Liver (tissue), 9 donors: ENCODE results near the gene TULP4. TPM values are rescaled to one million over a fixed set of nuclear protein-coding genes. Genes with fewer than 3 reads are reported as not detected.

Experiments
- DNase-seq: peaks from one replicate; pipeline ENCODE4 v3.0.0-alpha.2; 2017; ENCODE audit warnings: low spot score
- H3K27ac ChIP-seq, 2 donors: one replicate each; pipeline ENCODE4 v1.7.0; 2013; ENCODE audit warnings: inconsistent platforms in 2 of 2, low read length in 2 of 2, control low read depth in 1 of 2, low read depth in 1 of 2, mild to moderate bottlenecking in 1 of 2
- H3K27me3 ChIP-seq, 4 donors: one replicate each; pipeline versions ENCODE4 v1.6.1 to v1.7.0; 2013; ENCODE audit warnings: low read length in 3 of 4, inconsistent platforms in 1 of 4, mild to moderate bottlenecking in 1 of 4, moderate library complexity in 1 of 4; ENCODE audit not compliant: control insufficient read depth in 4 of 4, insufficient read depth in 4 of 4
- H3K36me3 ChIP-seq, 4 donors: one replicate each; pipeline versions ENCODE4 v1.6.1 to v1.7.0; 2013; ENCODE audit warnings: low read length in 3 of 4, mild to moderate bottlenecking in 3 of 4, low read depth in 1 of 4, moderate library complexity in 1 of 4; ENCODE audit not compliant: control insufficient read depth in 4 of 4, insufficient read depth in 3 of 4
- H3K4me1 ChIP-seq, 4 donors: one replicate each; pipeline versions ENCODE4 v1.6.1 to v1.7.0; 2013; ENCODE audit warnings: low read length in 3 of 4, mild to moderate bottlenecking in 3 of 4, moderate library complexity in 1 of 4; ENCODE audit not compliant: control insufficient read depth in 4 of 4, insufficient read depth in 4 of 4
- H3K4me3 ChIP-seq, 3 donors: one replicate each; pipeline versions ENCODE4 v1.6.1 to v1.7.0; 2013; ENCODE audit warnings: low read length in 3 of 3, control low read depth in 1 of 3, low read depth in 1 of 3, mild to moderate bottlenecking in 1 of 3
- H3K9ac ChIP-seq, 2 donors: one replicate each; pipeline ENCODE4 v1.7.0; 2013; ENCODE audit warnings: low read length in 2 of 2, mild to moderate bottlenecking in 2 of 2, moderate library complexity in 2 of 2, control low read depth in 1 of 2, low read depth in 1 of 2
- H3K9me3 ChIP-seq, 4 donors: one replicate each; pipeline versions ENCODE4 v1.6.1 to v1.7.0; 2013; ENCODE audit warnings: low read length in 3 of 4; ENCODE audit not compliant: control insufficient read depth in 4 of 4
- EGR1 ChIP-seq, 2 donors: IDR thresholded peaks; 2 replicates each; pipeline ENCODE4 v1.6.1; 2016 to 2018; ENCODE audit warnings: antibody characterized with exemption in 2 of 2, low read depth in 2 of 2
- FOXA1 ChIP-seq: IDR thresholded peaks from 2 replicates; pipeline ENCODE4 v1.6.1; 2016; ENCODE audit warnings: antibody characterized with exemption
- FOXA2 ChIP-seq: IDR thresholded peaks from 2 replicates; pipeline ENCODE4 v1.6.1; 2016; ENCODE audit warnings: antibody characterized with exemption
- GABPA ChIP-seq, 2 donors: IDR thresholded peaks in 1 of 2; conservative IDR thresholded peaks in 1 of 2; 2 replicates each; pipeline ENCODE4 v1.6.1; 2016; ENCODE audit warnings: antibody characterized with exemption in 2 of 2, mild to moderate bottlenecking in 1 of 2, moderate library complexity in 1 of 2
- HNF4G ChIP-seq: IDR thresholded peaks from 2 replicates; pipeline ENCODE4 v1.6.1; 2016; ENCODE audit warnings: antibody characterized with exemption
- JUND ChIP-seq, 2 donors: IDR thresholded peaks; 2 replicates each; pipeline ENCODE4 v1.6.1; 2016; ENCODE audit warnings: antibody characterized with exemption in 2 of 2
- NR2F2 ChIP-seq: IDR thresholded peaks from 2 replicates; pipeline ENCODE4 v1.6.1; 2016; ENCODE audit warnings: antibody characterized with exemption
- RAD21 ChIP-seq, 2 donors: IDR thresholded peaks; 2 replicates each; pipeline ENCODE4 v1.6.1; 2016; ENCODE audit warnings: antibody characterized with exemption in 2 of 2, mild to moderate bottlenecking in 2 of 2
- RXRA ChIP-seq, 2 donors: IDR thresholded peaks; 2 replicates each; pipeline ENCODE4 v1.6.1; 2017 to 2018; ENCODE audit warnings: antibody characterized with exemption in 2 of 2, mild to moderate bottlenecking in 1 of 2
- TAF1 ChIP-seq: conservative IDR thresholded peaks from 2 replicates; pipeline ENCODE4 v1.6.1; 2016; ENCODE audit warnings: antibody characterized with exemption, mild to moderate bottlenecking
- WGBS: extraction: QIAGEN DNeasy Blood & Tissue Kit; methylation state at CpG from one replicate; pipeline ENCODE4 v1.1.7; 2013; 5-methylcytosine and 5-hydroxymethylcytosine counted together
- polyA plus RNA-seq, 2 donors: library from polyadenylated mRNA; stranded (reverse) in 1 of 2; unstranded in 1 of 2; fragments of 200-250 nt in 1 of 2; fragments of >200 nt in 1 of 2; fragmentation: Nextera tagmentation in 1 of 2; extraction: Ambion mirVana in 1 of 2; gene quantifications; one replicate each; pipeline versions ENCODE4 v1.2.1 to v1.2.3, GENCODE V29; 2013 to 2015
- total RNA-seq, 2 donors: library from RNA; depleted of rRNA; stranded (reverse); fragments of >200 nt; gene quantifications; one replicate each; pipeline ENCODE4 v1.2.3, GENCODE V29; 2014
- TF ChIP-seq, protein P1 (sequence below): IDR thresholded peaks from 2 replicates; pipeline ENCODE4 v1.6.1; 2016; ENCODE audit warnings: antibody characterized with exemption
- TF ChIP-seq, protein P2 (sequence below): IDR thresholded peaks from 2 replicates; pipeline ENCODE4 v1.6.1; 2016; ENCODE audit warnings: antibody characterized with exemption
- TF ChIP-seq, protein P3 (sequence below): fragments of 150-350 bp; IDR thresholded peaks from 2 replicates; pipeline ENCODE4 v1.5.1; 2017; ENCODE audit warnings: improper control_type of control experiment, low read depth, low read length; ENCODE audit not compliant: missing input control
- TF ChIP-seq, protein P4 (sequence below): IDR thresholded peaks from 2 replicates; pipeline ENCODE4 v1.6.1; 2016; ENCODE audit warnings: antibody characterized with exemption, mild to moderate bottlenecking
- donor health status: healthy.
- donor health status: healthy.
- donor health status: healthy.
- donor health status: healthy.
- donor health status: healthy.

Gene TULP4
- total and polyA plus RNA-seq, 4 donors = 2.2 to 53.3 (median 18.0) TPM

DNA sequence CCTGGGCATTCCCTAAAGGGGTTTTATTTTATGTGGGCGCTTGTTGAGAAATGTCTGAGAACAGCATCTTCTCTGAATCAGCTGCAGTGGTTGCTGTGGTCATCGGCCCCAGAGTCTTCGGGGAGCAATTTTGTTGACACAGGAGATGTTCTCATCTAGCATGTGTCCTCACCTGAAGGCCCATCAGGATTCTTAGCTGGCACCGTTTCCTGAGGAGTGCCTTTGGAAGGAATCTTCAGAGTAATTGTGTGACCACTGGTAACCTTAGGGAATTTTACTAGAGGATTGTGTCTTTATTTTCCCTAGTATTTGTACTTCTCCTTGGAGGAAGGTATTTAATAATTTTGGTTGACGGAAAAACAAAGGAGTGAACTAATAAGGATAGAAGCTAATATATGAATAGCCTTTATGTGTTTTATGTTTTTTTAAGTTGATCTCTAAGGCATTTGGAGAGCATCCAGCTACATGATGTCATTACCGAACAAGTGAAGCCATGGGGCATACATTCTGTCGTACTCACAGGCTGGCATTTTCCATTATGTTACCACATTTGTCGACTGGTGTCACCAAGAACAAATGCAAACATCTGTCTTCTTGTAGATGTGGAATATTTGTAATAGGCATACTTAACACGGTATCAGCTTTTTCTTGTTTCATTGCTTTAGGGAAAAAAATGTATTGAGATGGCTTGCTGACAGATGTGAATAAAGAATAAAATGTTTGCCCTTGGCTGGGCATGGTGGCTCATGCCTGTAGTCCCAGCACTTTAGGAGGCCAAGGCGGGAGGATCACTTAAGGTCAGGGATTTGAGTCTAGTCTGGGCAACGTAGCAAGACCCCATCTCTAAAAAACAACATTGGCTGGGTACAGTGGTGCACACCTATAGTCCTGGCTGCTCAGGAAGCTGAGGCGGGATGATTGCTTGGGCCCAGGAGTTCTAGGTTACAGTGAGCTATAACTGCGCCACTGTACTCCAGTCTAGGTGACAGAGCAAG, 41.9 kb downstream of the TULP4 start:
- H3K27ac ChIP-seq = no peak overlapping the region
- no peak overlapping the region for H3K4me3 ChIP-seq
- no peaks in the 10 kb centered on the region for H3K4me1 ChIP-seq
- H3K9me3 ChIP-seq = no peaks in the 10 kb centered on the region
- WGBS = 98% methylated on average over 13 of the region's 13 CpGs
- no peaks in the 10 kb centered on the region for H3K27me3 ChIP-seq
- H3K36me3 ChIP-seq = no peaks in the 10 kb centered on the region
- no peak overlapping the region for H3K9ac ChIP-seq
- TF ChIP-seq GABPA (IDR thresholded peaks at IDR 0.05 in 1 of 2, conservative IDR thresholded peaks at IDR 0.05 in 1 of 2) = no peak
- no peak for TF ChIP-seq FOXA1
- no peak for TF ChIP-seq EGR1 (IDR thresholded peaks at IDR 0.05; ENCODE audit: low read depth in 2 of 2)
- no peak for TF ChIP-seq JUND (IDR thresholded peaks at IDR 0.05)
- TF ChIP-seq, protein P1, sequence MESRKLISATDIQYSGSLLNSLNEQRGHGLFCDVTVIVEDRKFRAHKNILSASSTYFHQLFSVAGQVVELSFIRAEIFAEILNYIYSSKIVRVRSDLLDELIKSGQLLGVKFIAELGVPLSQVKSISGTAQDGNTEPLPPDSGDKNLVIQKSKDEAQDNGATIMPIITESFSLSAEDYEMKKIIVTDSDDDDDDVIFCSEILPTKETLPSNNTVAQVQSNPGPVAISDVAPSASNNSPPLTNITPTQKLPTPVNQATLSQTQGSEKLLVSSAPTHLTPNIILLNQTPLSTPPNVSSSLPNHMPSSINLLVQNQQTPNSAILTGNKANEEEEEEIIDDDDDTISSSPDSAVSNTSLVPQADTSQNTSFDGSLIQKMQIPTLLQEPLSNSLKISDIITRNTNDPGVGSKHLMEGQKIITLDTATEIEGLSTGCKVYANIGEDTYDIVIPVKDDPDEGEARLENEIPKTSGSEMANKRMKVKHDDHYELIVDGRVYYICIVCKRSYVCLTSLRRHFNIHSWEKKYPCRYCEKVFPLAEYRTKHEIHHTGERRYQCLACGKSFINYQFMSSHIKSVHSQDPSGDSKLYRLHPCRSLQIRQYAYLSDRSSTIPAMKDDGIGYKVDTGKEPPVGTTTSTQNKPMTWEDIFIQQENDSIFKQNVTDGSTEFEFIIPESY = no peak
- no peak for TF ChIP-seq TAF1
- TF ChIP-seq, protein P2, sequence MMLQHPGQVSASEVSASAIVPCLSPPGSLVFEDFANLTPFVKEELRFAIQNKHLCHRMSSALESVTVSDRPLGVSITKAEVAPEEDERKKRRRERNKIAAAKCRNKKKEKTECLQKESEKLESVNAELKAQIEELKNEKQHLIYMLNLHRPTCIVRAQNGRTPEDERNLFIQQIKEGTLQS = no peak
- TF ChIP-seq, protein P3, sequence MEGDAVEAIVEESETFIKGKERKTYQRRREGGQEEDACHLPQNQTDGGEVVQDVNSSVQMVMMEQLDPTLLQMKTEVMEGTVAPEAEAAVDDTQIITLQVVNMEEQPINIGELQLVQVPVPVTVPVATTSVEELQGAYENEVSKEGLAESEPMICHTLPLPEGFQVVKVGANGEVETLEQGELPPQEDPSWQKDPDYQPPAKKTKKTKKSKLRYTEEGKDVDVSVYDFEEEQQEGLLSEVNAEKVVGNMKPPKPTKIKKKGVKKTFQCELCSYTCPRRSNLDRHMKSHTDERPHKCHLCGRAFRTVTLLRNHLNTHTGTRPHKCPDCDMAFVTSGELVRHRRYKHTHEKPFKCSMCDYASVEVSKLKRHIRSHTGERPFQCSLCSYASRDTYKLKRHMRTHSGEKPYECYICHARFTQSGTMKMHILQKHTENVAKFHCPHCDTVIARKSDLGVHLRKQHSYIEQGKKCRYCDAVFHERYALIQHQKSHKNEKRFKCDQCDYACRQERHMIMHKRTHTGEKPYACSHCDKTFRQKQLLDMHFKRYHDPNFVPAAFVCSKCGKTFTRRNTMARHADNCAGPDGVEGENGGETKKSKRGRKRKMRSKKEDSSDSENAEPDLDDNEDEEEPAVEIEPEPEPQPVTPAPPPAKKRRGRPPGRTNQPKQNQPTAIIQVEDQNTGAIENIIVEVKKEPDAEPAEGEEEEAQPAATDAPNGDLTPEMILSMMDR = no peak
- TF ChIP-seq FOXA2 = no peak
- TF ChIP-seq, protein P4, sequence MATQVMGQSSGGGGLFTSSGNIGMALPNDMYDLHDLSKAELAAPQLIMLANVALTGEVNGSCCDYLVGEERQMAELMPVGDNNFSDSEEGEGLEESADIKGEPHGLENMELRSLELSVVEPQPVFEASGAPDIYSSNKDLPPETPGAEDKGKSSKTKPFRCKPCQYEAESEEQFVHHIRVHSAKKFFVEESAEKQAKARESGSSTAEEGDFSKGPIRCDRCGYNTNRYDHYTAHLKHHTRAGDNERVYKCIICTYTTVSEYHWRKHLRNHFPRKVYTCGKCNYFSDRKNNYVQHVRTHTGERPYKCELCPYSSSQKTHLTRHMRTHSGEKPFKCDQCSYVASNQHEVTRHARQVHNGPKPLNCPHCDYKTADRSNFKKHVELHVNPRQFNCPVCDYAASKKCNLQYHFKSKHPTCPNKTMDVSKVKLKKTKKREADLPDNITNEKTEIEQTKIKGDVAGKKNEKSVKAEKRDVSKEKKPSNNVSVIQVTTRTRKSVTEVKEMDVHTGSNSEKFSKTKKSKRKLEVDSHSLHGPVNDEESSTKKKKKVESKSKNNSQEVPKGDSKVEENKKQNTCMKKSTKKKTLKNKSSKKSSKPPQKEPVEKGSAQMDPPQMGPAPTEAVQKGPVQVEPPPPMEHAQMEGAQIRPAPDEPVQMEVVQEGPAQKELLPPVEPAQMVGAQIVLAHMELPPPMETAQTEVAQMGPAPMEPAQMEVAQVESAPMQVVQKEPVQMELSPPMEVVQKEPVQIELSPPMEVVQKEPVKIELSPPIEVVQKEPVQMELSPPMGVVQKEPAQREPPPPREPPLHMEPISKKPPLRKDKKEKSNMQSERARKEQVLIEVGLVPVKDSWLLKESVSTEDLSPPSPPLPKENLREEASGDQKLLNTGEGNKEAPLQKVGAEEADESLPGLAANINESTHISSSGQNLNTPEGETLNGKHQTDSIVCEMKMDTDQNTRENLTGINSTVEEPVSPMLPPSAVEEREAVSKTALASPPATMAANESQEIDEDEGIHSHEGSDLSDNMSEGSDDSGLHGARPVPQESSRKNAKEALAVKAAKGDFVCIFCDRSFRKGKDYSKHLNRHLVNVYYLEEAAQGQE = no peak
- TF ChIP-seq HNF4G = no peak
- TF ChIP-seq NR2F2 = no peak
- no peak for TF ChIP-seq RXRA (IDR thresholded peaks at IDR 0.05)
- TF ChIP-seq RAD21 (IDR thresholded peaks at IDR 0.05) = no peak
- no peak for DNase-seq
